HEK293 (cell line): ENCODE measurements around the gene GNG4.
A peak's percentile ranks its signal among the peaks of the same experiment; 100 is the strongest.

Source experiments
- CTCF ChIA-PET: fragments of 350-600 bp; formaldehyde crosslinking; extraction: SDS; loops from one replicate; lab custom pipeline; 2021; ENCODE audit warnings: antibody characterized with exemption; lab: Yijun Ruan, JAX
- POLR2A ChIA-PET: fragments of 300-600 bp; formaldehyde crosslinking; extraction: SDS; loops from one replicate; lab custom pipeline; 2020; ENCODE audit warnings: antibody characterized with exemption, inconsistent platforms; lab: Yijun Ruan, JAX
- H3K27ac ChIP-seq: fragments of 200-500 bp; sonication (Bioruptor generic); 2 replicates; pipeline ENCODE4 v1.5.1; 2014; ENCODE audit warnings: low read depth, low read length, control low read depth, inconsistent platforms; ENCODE audit errors: extremely low read depth
- H3K36me3 ChIP-seq, 2 experiments: fragments of 200-500 bp in 1 of 2; sonication (Bioruptor generic) in 1 of 2; 1 replicate in 1 of 2; 2 replicates in 1 of 2; pipeline ENCODE4 v1.5.1; 2014 to 2017; ENCODE audit warnings: inconsistent platforms in 2 of 2, low read length in 2 of 2; ENCODE audit not compliant: control insufficient read depth in 2 of 2, insufficient read depth in 1 of 2
- H3K4me1 ChIP-seq: fragments of 200-500 bp; sonication (Bioruptor generic); 2 replicates; pipeline ENCODE4 v1.5.1; 2014; ENCODE audit warnings: mild to moderate bottlenecking, low read length, inconsistent platforms; ENCODE audit not compliant: control insufficient read depth, insufficient read depth
- H3K4me3 ChIP-seq: 2 replicates; pipeline ENCODE4 v1.5.1; 2011; ENCODE audit warnings: low read depth, mild to moderate bottlenecking, control low read depth, low read length, moderate library complexity
- H3K9me3 ChIP-seq: fragments of 200-500 bp; sonication (Bioruptor generic); 2 replicates; pipeline ENCODE4 v1.5.1; 2014; ENCODE audit warnings: low read depth, low read length, inconsistent platforms; ENCODE audit not compliant: control insufficient read depth, insufficient read depth
- BCL11B ChIP-seq: fragments of 450-650 bp; formaldehyde crosslinking; IDR thresholded peaks from 2 replicates; pipeline ENCODE4 v1.5.1; 2016; ENCODE audit warnings: low read depth, missing biosample characterization, missing genetic modification characterization
- FEZF1 ChIP-seq: fragments of 450-650 bp; formaldehyde crosslinking; IDR thresholded peaks from 2 replicates; pipeline ENCODE4 v1.5.1; 2016; ENCODE audit warnings: missing biosample characterization, missing genetic modification characterization
- GLI2 ChIP-seq: fragments of 450-650 bp; formaldehyde crosslinking; IDR thresholded peaks from 2 replicates; pipeline ENCODE4; 2017; ENCODE audit warnings: missing biosample characterization, missing genetic modification characterization, low read depth, borderline replicate concordance
- HOXA7 ChIP-seq: sonication (generic); formaldehyde crosslinking; IDR thresholded peaks from 2 replicates; pipeline ENCODE4 v1.8.1; 2022; ENCODE audit warnings: missing genetic modification reagents, borderline replicate concordance
- KLF7 ChIP-seq: fragments of 450-650 bp; formaldehyde crosslinking; IDR thresholded peaks from 2 replicates; pipeline ENCODE4 v1.5.1; 2016; ENCODE audit warnings: missing biosample characterization, missing genetic modification characterization, borderline replicate concordance
- KLF8 ChIP-seq: fragments of 450-650 bp; formaldehyde crosslinking; IDR thresholded peaks from 2 replicates; pipeline ENCODE4 v1.5.1; 2016; ENCODE audit warnings: missing biosample characterization, missing genetic modification characterization
- OSR2 ChIP-seq: fragments of 450-650 bp; formaldehyde crosslinking; IDR thresholded peaks from 2 replicates; pipeline ENCODE4 v1.5.1; 2016; ENCODE audit warnings: missing biosample characterization, missing genetic modification characterization
- SCRT2 ChIP-seq: fragments of 450-650 bp; formaldehyde crosslinking; IDR thresholded peaks from 2 replicates; pipeline ENCODE4 v1.5.1; 2016; ENCODE audit warnings: missing biosample characterization, missing genetic modification characterization
- SETDB1 ChIP-seq: IDR thresholded peaks from one replicate; pipeline ENCODE4 v1.6.1; 2017; ENCODE audit warnings: mild to moderate bottlenecking, low read length, moderate library complexity, mixed read lengths; ENCODE audit not compliant: insufficient read length
- YY2 ChIP-seq: fragments of 450-650 bp; formaldehyde crosslinking; IDR thresholded peaks from 2 replicates; pipeline ENCODE4 v1.5.1; 2016; ENCODE audit warnings: missing biosample characterization, missing genetic modification characterization
- ZBTB1 ChIP-seq: fragments of 450-650 bp; formaldehyde crosslinking; IDR thresholded peaks from 2 replicates; pipeline ENCODE4 v1.5.1; 2016; ENCODE audit warnings: missing biosample characterization, missing genetic modification characterization
- ZBTB17 ChIP-seq: fragments of 450-650 bp; formaldehyde crosslinking; IDR thresholded peaks from 2 replicates; pipeline ENCODE4 v1.5.1; 2016; ENCODE audit warnings: missing biosample characterization, missing genetic modification characterization
- ZFP3 ChIP-seq: fragments of 450-650 bp; formaldehyde crosslinking; IDR thresholded peaks from 2 replicates; pipeline ENCODE4 v1.5.1; 2016; ENCODE audit warnings: low read depth, missing biosample characterization, missing genetic modification characterization
- ZFP37 ChIP-seq: fragments of 450-650 bp; formaldehyde crosslinking; IDR thresholded peaks from 2 replicates; pipeline ENCODE4 v1.5.1; 2016; ENCODE audit warnings: missing biosample characterization, missing genetic modification characterization
- ZIC2 ChIP-seq: fragments of 450-650 bp; formaldehyde crosslinking; IDR thresholded peaks from 2 replicates; pipeline ENCODE4 v1.5.1; 2016; ENCODE audit warnings: missing biosample characterization, missing genetic modification characterization
- ZNF132 ChIP-seq: fragments of 450-650 bp; formaldehyde crosslinking; IDR thresholded peaks from 2 replicates; pipeline ENCODE4 v1.5.1; 2017; ENCODE audit warnings: missing biosample characterization, missing genetic modification characterization, borderline replicate concordance
- ZNF169 ChIP-seq: fragments of 450-650 bp; formaldehyde crosslinking; IDR thresholded peaks from 2 replicates; pipeline ENCODE4 v1.5.1; 2016; ENCODE audit warnings: missing biosample characterization, missing genetic modification characterization
- ZNF202 ChIP-seq: fragments of 450-650 bp; formaldehyde crosslinking; IDR thresholded peaks from 2 replicates; pipeline ENCODE4 v1.5.1; 2016; ENCODE audit warnings: missing biosample characterization, missing genetic modification characterization, borderline replicate concordance
- ZNF530 ChIP-seq: fragments of 450-650 bp; formaldehyde crosslinking; IDR thresholded peaks from 2 replicates; pipeline ENCODE4 v1.5.1; 2016; ENCODE audit warnings: low read depth, missing biosample characterization, missing genetic modification characterization
- ZNF626 ChIP-seq: fragments of 450-650 bp; sonication (Bioruptor Pico); formaldehyde crosslinking; IDR thresholded peaks from 2 replicates; pipeline ENCODE4 v1.5.1; 2018; ENCODE audit warnings: missing biosample characterization, missing genetic modification characterization, inconsistent platforms
- ZNF664 ChIP-seq: fragments of 450-650 bp; formaldehyde crosslinking; IDR thresholded peaks from 2 replicates; pipeline ENCODE4 v1.5.1; 2016; ENCODE audit warnings: missing biosample characterization, missing genetic modification characterization
- ZNF768 ChIP-seq: fragments of 450-650 bp; formaldehyde crosslinking; IDR thresholded peaks from 2 replicates; pipeline ENCODE4 v1.5.1; 2018; ENCODE audit warnings: missing biosample characterization, mild to moderate bottlenecking, missing genetic modification characterization
- ZSCAN16 ChIP-seq: fragments of 450-650 bp; formaldehyde crosslinking; IDR thresholded peaks from 2 replicates; pipeline ENCODE4 v1.5.1; 2016; ENCODE audit warnings: missing biosample characterization, missing genetic modification characterization
- ZSCAN23 ChIP-seq: fragments of 450-650 bp; formaldehyde crosslinking; IDR thresholded peaks from 2 replicates; pipeline ENCODE4 v1.5.1; 2016; ENCODE audit warnings: missing biosample characterization, missing genetic modification characterization
- ZXDB ChIP-seq: fragments of 450-650 bp; formaldehyde crosslinking; IDR thresholded peaks from 2 replicates; pipeline ENCODE4 v1.5.1; 2016; ENCODE audit warnings: missing biosample characterization, missing genetic modification characterization
- TF ChIP-seq, protein P1 (sequence below): fragments of 450-650 bp; formaldehyde crosslinking; conservative IDR thresholded peaks from 2 replicates; pipeline ENCODE4 v1.5.1; 2016; ENCODE audit warnings: low read depth, missing biosample characterization, missing genetic modification characterization
- TF ChIP-seq, protein P2 (sequence below): fragments of 450-650 bp; formaldehyde crosslinking; IDR thresholded peaks from 2 replicates; pipeline ENCODE4 v1.5.1; 2016; ENCODE audit warnings: missing biosample characterization, missing genetic modification characterization

Gene GNG4

DNA sequence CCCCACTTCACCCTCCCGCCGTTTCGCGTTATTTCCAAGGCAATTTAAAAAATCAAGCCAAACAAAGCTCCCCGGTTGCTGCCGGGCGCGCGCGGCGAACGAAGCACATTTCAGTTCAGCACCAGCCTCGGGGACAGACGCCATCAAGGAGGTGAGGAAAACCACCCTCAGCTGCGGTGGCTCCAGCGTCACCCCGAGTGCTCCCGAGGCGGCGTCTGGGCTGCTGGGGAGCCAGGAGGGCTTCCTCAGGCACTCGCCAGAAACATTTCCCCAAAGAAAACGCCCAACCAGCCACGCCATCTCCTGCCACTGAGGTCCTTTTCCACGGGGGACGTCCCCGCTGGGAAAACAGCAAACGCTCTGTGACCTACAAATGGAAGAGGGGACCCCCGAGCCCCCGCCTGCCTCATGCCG is 623 bp downstream of the GNG4 start (continued):
- TF ChIP-seq, protein P1, sequence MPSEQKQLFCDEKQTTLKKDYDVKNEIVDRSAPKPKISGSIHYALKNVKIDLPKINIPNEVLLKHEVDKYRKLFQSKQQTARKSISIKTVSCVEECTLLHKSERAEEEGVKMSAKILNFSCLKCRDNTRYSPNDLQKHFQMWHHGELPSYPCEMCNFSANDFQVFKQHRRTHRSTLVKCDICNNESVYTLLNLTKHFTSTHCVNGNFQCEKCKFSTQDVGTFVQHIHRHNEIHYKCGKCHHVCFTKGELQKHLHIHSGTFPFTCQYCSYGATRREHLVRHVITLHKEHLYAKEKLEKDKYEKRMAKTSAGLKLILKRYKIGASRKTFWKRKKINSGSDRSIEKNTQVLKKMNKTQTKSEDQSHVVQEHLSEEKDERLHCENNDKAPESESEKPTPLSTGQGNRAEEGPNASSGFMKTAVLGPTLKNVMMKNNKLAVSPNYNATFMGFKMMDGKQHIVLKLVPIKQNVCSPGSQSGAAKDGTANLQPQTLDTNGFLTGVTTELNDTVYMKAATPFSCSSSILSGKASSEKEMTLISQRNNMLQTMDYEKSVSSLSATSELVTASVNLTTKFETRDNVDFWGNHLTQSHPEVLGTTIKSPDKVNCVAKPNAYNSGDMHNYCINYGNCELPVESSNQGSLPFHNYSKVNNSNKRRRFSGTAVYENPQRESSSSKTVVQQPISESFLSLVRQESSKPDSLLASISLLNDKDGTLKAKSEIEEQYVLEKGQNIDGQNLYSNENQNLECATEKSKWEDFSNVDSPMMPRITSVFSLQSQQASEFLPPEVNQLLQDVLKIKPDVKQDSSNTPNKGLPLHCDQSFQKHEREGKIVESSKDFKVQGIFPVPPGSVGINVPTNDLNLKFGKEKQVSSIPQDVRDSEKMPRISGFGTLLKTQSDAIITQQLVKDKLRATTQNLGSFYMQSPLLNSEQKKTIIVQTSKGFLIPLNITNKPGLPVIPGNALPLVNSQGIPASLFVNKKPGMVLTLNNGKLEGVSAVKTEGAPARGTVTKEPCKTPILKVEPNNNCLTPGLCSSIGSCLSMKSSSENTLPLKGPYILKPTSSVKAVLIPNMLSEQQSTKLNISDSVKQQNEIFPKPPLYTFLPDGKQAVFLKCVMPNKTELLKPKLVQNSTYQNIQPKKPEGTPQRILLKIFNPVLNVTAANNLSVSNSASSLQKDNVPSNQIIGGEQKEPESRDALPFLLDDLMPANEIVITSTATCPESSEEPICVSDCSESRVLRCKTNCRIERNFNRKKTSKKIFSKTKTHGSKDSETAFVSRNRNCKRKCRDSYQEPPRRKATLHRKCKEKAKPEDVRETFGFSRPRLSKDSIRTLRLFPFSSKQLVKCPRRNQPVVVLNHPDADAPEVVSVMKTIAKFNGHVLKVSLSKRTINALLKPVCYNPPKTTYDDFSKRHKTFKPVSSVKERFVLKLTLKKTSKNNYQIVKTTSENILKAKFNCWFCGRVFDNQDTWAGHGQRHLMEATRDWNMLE (tag by site-specific recombination) = no peak
- no peak for TF ChIP-seq ZSCAN23 (tag by site-specific recombination)
- no peak for TF ChIP-seq GLI2 (tag by site-specific recombination)
- TF ChIP-seq KLF7 = no peak

DNA sequence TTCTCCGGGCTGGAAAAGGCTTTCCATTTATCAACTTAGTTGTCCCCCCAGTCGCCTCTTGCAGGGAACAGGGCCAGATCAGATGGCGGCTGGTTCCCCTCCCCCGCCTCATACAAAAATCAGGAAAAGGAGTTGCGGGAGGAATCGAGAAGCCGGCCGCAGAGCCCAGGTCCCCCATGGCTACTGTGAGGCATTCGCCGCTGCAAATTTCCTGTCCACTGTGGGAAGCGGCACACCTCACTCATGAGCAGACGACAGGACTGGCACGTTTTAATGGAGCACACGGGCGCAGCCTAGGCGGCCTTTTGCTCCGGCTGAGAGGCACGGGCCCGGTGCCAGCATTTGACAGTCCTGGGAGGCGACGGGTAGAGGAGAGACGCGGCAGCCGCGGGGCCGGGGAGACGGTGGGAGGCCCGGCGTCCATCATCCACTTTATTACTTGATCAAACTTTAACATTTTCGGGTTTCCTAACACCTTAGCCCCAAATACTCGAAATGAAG is 1.1 kb downstream of the GNG4 start:
- POLR2A ChIA-PET = no interaction called here
- Histone ChIP-seq H3K9me3 (no peaks in the 10 kb centered on the region), H3K4me1 (peaks cover 3% of the 10 kb centered on the region; the same call in 1 of the 2 replicates), H3K4me3 (no peak overlapping the region), H3K36me3 (no peaks in the 10 kb centered on the region; a peak in 1 of 3 replicates), H3K27ac (0 out of 2 replicates have a peak overlapping the region, but pooled peaks have one; percentile 80)
- CTCF ChIA-PET = no interaction called here
- TF ChIP-seq ZXDB (tag by site-specific recombination) (no peak), ZIC2 (peak; percentile 82), ZSCAN23 (tag by site-specific recombination) (no peak), ZNF169 (tag by site-specific recombination) (no peak), SETDB1 (no peak), ZNF664 (no peak), ZNF132 (tag by site-specific recombination) (no peak), ZFP37 (tag by site-specific recombination) (no peak), ZNF202 (tag by site-specific recombination) (peak; percentile 24; the same call in 1 of the 2 replicates), FEZF1 (peak; percentile 66; the same call in 1 of the 2 replicates), BCL11B (tag by site-specific recombination) (0 out of 2 replicates have a peak, but pooled peaks have one; percentile 13), ZNF626 (tag by site-specific recombination) (no peak), ZNF768 (no peak), ZBTB17 (peak; percentile 56), YY2 (tag by site-specific recombination) (no peak), ZSCAN16 (tag by site-specific recombination) (no peak), ZNF530 (tag by site-specific recombination) (no peak), ZBTB1 (tag by site-specific recombination) (no peak), OSR2 (tag by site-specific recombination) (0 out of 2 replicates have a peak, but pooled peaks have one; percentile 9), HOXA7 (CRISPR knock-in tag) (no peak), SCRT2 (tag by site-specific recombination) (no peak), ZFP3 (no peak), KLF8 (tag by site-specific recombination) (peak; percentile 11; the same call in 1 of the 2 replicates)
- TF ChIP-seq, protein P2, sequence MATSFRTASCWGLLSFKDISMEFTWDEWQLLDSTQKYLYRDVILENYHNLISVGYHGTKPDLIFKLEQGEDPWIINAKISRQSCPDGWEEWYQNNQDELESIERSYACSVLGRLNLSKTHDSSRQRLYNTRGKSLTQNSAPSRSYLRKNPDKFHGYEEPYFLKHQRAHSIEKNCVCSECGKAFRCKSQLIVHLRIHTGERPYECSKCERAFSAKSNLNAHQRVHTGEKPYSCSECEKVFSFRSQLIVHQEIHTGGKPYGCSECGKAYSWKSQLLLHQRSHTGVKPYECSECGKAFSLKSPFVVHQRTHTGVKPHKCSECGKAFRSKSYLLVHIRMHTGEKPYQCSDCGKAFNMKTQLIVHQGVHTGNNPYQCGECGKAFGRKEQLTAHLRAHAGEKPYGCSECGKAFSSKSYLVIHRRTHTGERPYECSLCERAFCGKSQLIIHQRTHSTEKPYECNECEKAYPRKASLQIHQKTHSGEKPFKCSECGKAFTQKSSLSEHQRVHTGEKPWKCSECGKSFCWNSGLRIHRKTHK (tag by site-specific recombination) = no peak
- TF ChIP-seq, protein P1 (tag by site-specific recombination) = no peak
